ENCODE results near the gene SP2.
A peak's percentile ranks its signal among the peaks of the same experiment; 100 is the strongest.

SP2 gene

GRCh38 chr17:47871048-47871447, 25.0 kb upstream of the SP2 start:
- DNase-seq, result no peak

DNA sequence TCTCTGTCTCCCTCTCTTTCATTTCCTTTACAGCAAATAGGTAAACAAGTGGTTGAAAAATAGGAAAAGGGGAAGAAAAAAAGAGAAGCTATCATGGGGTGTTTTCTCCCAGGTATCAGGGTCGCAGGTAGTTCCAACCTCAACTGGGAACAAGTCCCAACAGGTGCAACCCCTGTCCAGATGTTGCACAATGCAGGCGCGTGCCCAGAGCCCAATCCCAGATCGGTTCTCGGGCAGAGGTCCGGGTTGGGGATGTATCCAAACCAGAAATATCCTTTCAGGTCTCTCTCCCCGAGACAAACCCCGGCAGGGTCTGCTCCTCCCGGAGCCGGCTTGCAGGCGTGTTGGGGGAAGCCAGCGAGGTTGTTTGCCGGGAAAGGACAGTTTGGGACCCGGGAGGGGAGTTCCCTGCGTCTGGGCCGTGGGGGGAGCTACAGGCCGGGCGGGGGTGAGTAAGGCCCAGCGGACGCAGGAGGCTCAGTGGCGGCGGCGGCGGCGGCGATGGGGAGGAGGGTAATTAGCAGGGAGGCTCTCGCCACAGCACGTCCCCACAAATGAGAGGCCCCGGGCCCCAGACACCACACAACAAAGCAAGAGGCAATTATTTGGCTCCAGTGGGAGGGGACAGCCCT, 23.9 kb upstream of the SP2 start:
- DNase-seq, result no peak

- DNase-seq, result no peak
Measured at GRCh38 chr17:47872651-47873161, 23.3 kb upstream of the SP2 start.

GRCh38 chr17:47873200-47874090, 22.6 kb upstream of the SP2 start:
- no peak for DNase-seq

DNA sequence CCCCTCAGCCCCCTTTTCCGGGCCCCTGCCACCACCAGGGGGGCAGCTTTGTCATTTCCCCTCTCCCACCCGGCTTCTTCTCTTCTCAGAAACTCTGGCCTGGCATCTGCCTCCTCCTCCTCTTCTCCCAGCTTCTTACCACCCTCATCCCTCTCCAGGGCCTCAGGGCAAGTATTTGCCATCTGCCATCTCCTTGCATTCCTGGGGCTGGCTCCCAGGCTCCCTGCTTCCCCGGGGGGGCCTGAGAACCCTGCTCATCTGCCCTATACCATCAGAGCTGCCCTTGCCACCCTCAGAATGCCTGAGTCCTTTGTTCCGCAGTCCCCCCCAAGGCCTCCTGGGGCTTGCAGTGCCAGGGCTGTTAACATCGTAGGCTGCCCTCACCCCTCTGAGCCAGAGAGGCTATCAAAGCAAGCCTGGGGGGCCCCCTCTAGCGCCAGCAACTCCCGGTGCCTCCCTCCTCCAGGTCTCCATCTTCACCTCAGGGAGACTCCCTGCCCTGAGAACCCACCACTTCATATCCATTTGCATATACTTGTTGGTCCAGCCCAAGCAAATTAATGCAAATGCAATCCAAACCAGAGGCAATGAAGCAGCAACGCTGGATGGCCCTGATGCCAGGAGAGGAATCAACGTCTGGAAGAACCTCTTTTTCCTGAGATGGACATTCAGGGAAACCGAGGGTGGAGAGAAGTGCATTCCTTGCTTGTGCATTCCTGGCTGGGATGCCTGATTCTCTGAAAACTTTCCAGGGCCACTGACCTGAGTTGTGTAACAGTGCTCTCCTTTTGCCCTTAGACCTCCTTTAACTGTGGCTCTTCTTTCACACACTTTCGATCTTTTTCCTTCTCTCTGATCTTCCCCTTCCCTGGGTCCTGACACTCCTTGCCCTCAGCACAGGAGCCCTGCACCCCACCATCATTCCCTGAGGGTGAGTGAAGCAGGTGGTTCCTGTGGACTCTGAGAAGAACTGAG, 20.7 kb upstream of the SP2 start:
- DNase-seq, result no peak

- DNase-seq, result no peak
Measured at GRCh38 chr17:47877368-47878034, 18.5 kb upstream of the SP2 start.

DNA sequence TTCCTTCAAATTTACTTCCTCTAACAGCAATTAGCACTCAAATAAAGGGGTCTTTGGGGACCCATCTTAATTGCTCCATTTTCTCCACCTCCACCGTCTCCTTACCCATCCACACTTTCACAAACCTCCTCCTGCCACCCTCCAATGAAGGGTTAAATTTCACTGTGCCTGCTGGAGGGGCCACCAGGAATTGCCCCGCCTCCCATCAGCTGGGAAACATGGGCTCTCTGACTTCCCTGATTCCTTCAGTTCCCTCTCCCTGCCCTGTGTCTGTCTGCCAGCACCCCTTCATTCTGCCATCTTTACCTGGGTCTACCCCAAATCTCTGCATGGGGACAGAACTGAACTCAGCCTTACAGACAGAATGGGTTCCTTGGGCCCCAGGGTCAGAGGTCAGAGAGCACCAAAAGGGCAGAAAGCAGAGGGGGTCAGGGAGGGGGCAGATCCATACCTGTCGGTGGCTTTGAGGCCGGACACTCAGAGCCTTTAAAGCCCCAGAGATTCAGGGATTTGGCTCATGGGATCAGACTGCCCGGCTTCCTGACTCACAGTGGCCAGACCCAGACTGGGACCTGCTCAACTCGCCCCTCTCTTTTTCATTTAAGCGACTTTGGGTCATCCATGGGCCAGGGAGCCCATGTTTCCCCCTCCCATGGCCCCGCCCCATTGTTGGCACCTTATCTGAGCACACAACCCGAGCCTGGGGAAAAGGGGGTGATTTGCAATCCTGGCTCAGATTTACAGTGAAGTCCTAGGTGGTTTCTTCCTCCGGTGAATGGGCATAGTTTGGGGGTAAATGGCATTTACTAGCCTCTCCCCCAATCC, 17.6 kb upstream of the SP2 start:
- DNase-seq, result no peak

DNA sequence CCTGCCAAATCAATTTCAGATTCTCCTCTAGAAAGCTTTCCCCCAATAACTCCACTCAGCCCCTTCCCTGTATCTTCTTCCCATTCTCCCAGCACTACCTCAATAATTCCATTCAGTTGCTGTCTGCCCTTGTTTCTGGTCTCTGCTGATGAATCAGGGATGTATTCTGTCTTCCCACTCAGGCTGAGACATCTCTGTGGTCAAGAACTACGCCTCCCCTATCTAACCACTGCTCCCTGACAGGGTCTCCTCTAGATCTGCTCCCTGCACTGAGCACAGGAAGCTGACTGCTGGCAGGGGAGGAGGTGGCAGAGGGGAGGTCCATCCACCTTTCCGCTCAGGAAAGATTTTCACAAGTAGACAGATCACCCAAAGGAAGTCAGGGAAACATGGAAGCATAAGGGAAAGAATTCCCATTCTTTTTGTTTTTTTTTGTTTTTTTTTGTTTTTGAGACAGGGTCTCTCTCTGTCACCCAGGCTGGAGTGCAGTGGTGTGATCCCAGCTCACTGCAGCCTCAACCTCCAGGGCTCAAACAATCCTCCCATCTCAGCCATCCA, 16.9 kb upstream of the SP2 start:
- DNase-seq, result no peak

DNA sequence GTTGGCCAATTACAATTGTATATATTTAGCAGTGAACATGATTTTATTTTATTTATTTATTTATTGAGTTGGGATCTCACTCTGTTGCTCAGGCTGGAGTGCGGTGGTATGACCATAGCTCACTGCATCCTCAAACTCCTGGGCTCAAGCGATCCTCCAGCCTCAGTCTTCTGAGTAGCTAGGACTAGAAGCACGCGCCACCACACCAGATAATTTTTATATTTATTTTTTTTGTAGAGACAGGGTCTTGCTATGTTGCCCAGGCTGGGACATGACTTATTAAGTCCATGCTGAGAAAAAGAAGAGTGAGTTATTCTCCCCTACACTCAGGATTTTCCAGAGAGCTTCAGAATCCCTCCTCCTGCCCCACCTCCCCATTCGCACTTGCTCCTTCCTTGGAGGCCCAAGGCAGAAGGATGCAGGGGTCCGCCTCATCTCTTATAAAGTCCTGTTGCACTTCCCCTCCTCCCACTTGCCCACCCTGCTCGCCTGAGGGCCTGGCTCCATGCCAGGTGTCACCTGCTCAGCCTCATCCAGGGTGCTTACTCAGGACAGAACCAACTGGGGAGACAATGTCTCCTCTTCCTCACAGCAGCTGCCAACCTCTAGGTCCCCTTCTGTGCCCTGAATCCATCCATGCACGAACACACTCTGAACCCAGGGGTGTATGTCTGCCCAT, 16.1 kb upstream of the SP2 start:
- no peak for DNase-seq

DNA sequence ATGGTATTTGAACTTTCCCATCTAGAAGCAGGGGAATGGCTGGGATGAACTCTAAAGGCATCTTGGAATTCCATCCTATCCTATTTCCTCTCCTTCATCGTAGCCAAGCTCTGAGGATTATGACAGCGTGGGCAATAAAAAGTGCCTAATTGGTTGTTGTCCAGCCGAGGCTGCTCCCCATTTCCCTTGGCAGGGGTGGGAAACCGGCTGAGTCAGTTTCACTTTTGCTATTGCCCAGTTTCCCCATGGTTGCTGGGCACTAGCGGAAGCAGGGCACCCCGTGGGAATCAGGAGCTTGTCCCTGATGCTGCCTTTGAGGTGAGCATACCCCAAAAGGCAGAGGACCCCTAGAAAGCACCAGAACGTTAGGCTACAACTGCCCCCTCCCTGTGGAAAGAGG, 13.8 kb upstream of the SP2 start:
- no peak for DNase-seq

DNA sequence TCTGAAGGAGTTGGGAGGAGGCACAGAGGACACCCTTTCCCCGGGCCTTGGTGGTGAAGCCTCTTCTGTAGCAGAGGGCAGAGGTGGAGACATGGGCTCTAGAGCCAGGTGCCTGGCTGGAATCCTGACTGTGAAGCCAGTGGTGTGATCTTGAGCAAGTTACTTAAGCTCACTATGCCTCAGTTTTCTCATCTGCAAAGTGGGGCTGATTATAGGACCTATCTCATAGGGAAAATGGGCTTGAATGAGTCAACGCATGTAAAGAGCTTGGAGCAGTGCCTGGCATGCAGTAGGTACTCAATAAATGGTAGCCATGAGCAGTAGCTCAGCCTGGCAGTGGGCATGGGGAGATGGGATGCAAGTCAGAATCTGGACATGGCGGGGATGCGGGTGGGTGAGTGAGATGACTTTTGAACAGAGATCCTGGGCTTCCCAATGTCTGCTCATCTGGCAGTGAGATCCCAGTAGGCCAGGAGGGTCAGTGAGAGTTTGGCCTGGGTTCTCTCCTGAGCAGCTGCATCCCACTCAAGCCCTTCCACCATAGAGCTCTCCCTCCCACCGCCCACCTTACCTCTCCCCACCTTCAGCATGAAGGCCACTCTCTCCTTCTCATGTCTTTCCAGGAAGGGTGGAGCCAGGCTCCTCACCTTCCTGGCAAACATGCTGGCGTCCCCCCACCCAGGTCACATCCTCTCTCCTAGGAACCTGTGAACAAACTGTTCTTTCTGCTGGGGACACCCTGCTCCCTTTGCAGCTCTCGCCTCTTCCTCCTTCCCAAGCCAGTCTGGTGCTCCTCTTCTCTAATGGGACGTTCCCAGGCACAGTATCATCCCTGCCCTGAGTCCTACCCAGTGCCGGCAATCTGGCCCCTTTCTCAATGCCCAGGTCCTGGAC, 13.1 kb upstream of the SP2 start:
- no peak for DNase-seq

- no peak for DNase-seq
Measured at GRCh38 chr17:47883589-47884426, 12.2 kb upstream of the SP2 start.

DNA sequence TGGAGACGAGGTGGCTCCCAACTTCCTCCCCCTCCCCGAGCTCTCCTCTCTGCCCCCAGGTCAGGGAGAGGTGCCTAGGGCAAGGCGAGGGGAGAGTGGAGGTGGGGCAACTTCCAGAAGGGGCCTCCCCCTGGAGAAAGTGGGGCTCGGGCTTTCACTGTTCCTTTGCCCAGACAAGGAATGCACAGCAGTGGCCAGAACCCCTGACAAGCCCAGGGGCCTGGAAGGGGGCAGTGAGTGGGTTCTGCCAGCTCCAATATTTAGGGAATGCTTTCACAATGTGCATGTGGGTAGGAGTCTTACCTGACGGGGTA, 11.7 kb upstream of the SP2 start:
- DNase-seq, result no peak

GRCh38 chr17:47884905-47885730, 10.9 kb upstream of the SP2 start:
- no peak for DNase-seq

DNA sequence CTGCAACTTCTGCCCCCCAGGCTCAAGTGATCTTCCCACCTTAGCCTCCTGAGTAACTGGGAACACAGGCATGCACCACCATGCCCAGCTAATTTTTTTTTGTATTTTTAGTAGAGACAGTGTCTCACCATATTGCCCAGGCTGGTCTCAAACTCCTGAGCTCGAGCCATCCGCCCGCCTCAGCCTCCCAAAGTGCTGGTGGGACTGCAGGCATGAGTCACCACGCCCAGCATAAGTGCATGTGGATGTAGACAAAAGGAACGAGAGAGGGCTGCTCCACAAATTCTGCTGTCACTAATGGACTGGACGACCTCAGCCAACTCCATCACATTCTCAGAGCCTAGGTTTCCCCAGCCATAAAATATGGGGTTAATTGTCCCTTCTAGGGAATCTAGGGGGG, 7.7 kb upstream of the SP2 start:
- DNase-seq, result no peak

GRCh38 chr17:47889734-47890529, 6.1 kb upstream of the SP2 start:
- peak; percentile 67 to 75 for DNase-seq

DNA sequence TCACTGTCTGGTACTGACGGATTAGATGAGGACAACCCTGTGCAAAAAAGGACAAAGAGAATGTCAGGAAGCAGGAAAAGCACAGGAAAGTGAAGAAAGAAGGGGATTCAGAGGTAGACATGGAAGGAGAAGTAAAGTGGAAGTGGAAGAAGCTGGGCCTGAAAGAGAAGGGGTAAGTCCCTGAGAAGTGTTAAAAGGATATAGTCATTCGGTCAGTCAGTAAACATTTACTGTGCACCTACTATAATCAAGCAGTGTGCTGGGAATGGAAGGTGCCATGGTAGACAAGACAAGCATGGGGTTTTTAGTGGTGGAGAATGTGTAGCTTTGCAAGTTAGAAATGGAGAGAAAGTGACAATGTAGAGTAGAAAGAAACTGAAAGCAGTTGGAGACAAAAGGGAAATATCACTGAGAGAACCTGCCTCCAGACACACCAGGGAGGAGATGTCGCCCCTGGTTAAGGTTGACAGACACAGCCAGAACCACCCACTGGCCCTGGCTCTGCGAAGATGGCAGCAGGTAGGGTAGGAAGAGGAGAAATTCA, 4.4 kb upstream of the SP2 start:
- no peak for DNase-seq
